HepG2 (cell line): ENCODE data around the gene EEIG1. TPM values are rescaled to one million over a fixed set of nuclear protein-coding genes. Genes with fewer than 3 reads are reported as not detected.

ENCODE experiments used
- AGO2 ChIP-seq: fragments of 200-400 bp; formaldehyde crosslinking; optimal IDR thresholded peaks from 2 replicates; pipeline ENCODE3; 2017; ENCODE audit warnings: mild to moderate bottlenecking, low read depth, low read length, moderate library complexity
- CREB1 ChIP-seq, 2 experiments: fragments of 450-650 bp in 1 of 2; IDR thresholded peaks; 2 replicates each; pipeline ENCODE4 v1.6.1; 2016 to 2017; ENCODE audit warnings: control low read depth in 1 of 2, mild to moderate bottlenecking in 1 of 2, missing compliant biosample characterization in 1 of 2, missing genetic modification characterization in 1 of 2
- EP300 ChIP-seq, 3 experiments: sonication (generic) in 1 of 3; formaldehyde crosslinking in 1 of 3; IDR thresholded peaks; 2 replicates each; pipeline versions ENCODE4 v1.5.1 to v1.6.1; 2011 to 2020; ENCODE audit warnings: low read depth in 2 of 3, low read length in 2 of 3, borderline replicate concordance in 1 of 3, improper control_type of control experiment in 1 of 3, mild to moderate bottlenecking in 1 of 3, missing genetic modification reagents in 1 of 3, moderate library complexity in 1 of 3
- LCORL ChIP-seq, 2 experiments: fragments of 450-650 bp in 1 of 2; sonication (generic) in 1 of 2; formaldehyde crosslinking in 1 of 2; IDR thresholded peaks; 2 replicates each; pipeline versions ENCODE4 v1.5.0 to v1.6.1; 2017 to 2020; ENCODE audit warnings: antibody characterized with exemption in 1 of 2, missing genetic modification reagents in 1 of 2
- MIXL1 ChIP-seq: IDR thresholded peaks from 2 replicates; pipeline ENCODE4 v1.6.1; 2016
- NR2F1 ChIP-seq, 2 experiments: fragments of 450-650 bp in 1 of 2; formaldehyde crosslinking in 1 of 2; IDR thresholded peaks; 2 replicates each; pipeline versions ENCODE4 v1.5.0 to v1.6.1; 2016 to 2020; ENCODE audit warnings: mild to moderate bottlenecking in 1 of 2, missing compliant biosample characterization in 1 of 2, missing genetic modification reagents in 1 of 2, moderate library complexity in 1 of 2
- RAD51 ChIP-seq: fragments of 450-650 bp; IDR thresholded peaks from 2 replicates; pipeline ENCODE4 v1.6.1; 2016; ENCODE audit warnings: borderline replicate concordance
- RCOR2 ChIP-seq: IDR thresholded peaks from 2 replicates; pipeline ENCODE4 v1.6.1; 2016; ENCODE audit warnings: missing biosample characterization, missing genetic modification reagents
- RXRB ChIP-seq: IDR thresholded peaks from 2 replicates; pipeline ENCODE4 v1.6.1; 2016; ENCODE audit warnings: borderline replicate concordance, missing genetic modification reagents, missing compliant biosample characterization
- SMAD9 ChIP-seq: sonication (generic); formaldehyde crosslinking; IDR thresholded peaks from 2 replicates; pipeline ENCODE4 v1.5.1; 2020; ENCODE audit warnings: mild to moderate bottlenecking, missing genetic modification reagents
- TAF1 ChIP-seq: sonication (generic); formaldehyde crosslinking; IDR thresholded peaks from 2 replicates; pipeline ENCODE4 v1.4.0; 2020; ENCODE audit warnings: missing genetic modification reagents
- TBX3 ChIP-seq: fragments of 450-650 bp; IDR thresholded peaks from 2 replicates; pipeline ENCODE4 v1.6.1; 2017; ENCODE audit warnings: antibody characterized with exemption, mild to moderate bottlenecking, inconsistent platforms, borderline replicate concordance
- THRA ChIP-seq: sonication (generic); formaldehyde crosslinking; IDR thresholded peaks from 2 replicates; pipeline ENCODE4 v1.4.0; 2020; ENCODE audit warnings: missing genetic modification reagents, borderline replicate concordance
- ZFP62 ChIP-seq: sonication (generic); formaldehyde crosslinking; IDR thresholded peaks from 2 replicates; pipeline ENCODE4 v1.4.0; 2020; ENCODE audit warnings: missing genetic modification reagents
- ZFX ChIP-seq: sonication (generic); formaldehyde crosslinking; IDR thresholded peaks from 2 replicates; pipeline ENCODE4 v1.4.0; 2020; ENCODE audit warnings: mild to moderate bottlenecking, low read depth, missing genetic modification reagents, moderate library complexity
- ZNF143 ChIP-seq: sonication (generic); formaldehyde crosslinking; IDR thresholded peaks from 2 replicates; pipeline ENCODE4 v1.4.0; 2020; ENCODE audit warnings: missing genetic modification reagents
- ZNF543 ChIP-seq: sonication (generic); formaldehyde crosslinking; IDR thresholded peaks from 2 replicates; pipeline ENCODE4 v1.4.0; 2020; ENCODE audit warnings: mild to moderate bottlenecking, missing genetic modification reagents
- ZNF614 ChIP-seq: IDR thresholded peaks from 2 replicates; pipeline ENCODE4 v1.6.1; 2018; ENCODE audit warnings: missing biosample characterization, missing genetic modification reagents, inconsistent platforms, borderline replicate concordance
- polyA plus RNA-seq, 8 experiments: library from polyadenylated mRNA; depleted of rRNA in 3 of 8; stranded (reverse) in 7 of 8; unstranded in 1 of 8; fragments of >200 nt; fragmentation: Illumina TruSeq in 4 of 8; extraction: Trizol in 4 of 8; gene quantifications; 2 replicates each; pipeline versions ENCODE4 v1.2.1 to v1.2.3, GENCODE V29; 2011 to 2016; ENCODE audit warnings: low read depth in 4 of 8, missing spikeins in 1 of 8, mixed read lengths in 1 of 8; ENCODE audit not compliant: insufficient read depth in 1 of 8
- total RNA-seq, 5 experiments: library from RNA; depleted of rRNA; stranded (reverse); fragments of >200 nt; fragmentation: Illumina TruSeq; extraction: Trizol; gene quantifications; 2 replicates each; pipeline ENCODE4 v1.2.3, GENCODE V29; 2016; ENCODE audit warnings: low read depth in 1 of 5
- TF ChIP-seq, protein P1 (sequence below): sonication (generic); formaldehyde crosslinking; conservative IDR thresholded peaks from 2 replicates; pipeline ENCODE4 v1.4.0; 2020; ENCODE audit warnings: mild to moderate bottlenecking, missing genetic modification reagents, moderate library complexity
- TF ChIP-seq, protein P2 (sequence below): sonication (generic); formaldehyde crosslinking; conservative IDR thresholded peaks from 2 replicates; pipeline ENCODE4 v1.4.0; 2020; ENCODE audit warnings: missing genetic modification reagents
- TF ChIP-seq, protein P3 (sequence below): sonication (generic); formaldehyde crosslinking; IDR thresholded peaks from 2 replicates; pipeline ENCODE4 v1.8.0; 2022; ENCODE audit warnings: missing genetic modification reagents, mild to moderate bottlenecking, borderline replicate concordance

EEIG1 gene
- total and polyA plus RNA-seq, 2 of the 13 experiments (the other 11 are each of a cell fraction or from before 2014, with no cell fraction given) = 16.6 to 25.2 TPM

GRCh38 chr9:127955294-127956015 lies 25.3 kb downstream of the EEIG1 start (continued):
- TF ChIP-seq, protein P1, sequence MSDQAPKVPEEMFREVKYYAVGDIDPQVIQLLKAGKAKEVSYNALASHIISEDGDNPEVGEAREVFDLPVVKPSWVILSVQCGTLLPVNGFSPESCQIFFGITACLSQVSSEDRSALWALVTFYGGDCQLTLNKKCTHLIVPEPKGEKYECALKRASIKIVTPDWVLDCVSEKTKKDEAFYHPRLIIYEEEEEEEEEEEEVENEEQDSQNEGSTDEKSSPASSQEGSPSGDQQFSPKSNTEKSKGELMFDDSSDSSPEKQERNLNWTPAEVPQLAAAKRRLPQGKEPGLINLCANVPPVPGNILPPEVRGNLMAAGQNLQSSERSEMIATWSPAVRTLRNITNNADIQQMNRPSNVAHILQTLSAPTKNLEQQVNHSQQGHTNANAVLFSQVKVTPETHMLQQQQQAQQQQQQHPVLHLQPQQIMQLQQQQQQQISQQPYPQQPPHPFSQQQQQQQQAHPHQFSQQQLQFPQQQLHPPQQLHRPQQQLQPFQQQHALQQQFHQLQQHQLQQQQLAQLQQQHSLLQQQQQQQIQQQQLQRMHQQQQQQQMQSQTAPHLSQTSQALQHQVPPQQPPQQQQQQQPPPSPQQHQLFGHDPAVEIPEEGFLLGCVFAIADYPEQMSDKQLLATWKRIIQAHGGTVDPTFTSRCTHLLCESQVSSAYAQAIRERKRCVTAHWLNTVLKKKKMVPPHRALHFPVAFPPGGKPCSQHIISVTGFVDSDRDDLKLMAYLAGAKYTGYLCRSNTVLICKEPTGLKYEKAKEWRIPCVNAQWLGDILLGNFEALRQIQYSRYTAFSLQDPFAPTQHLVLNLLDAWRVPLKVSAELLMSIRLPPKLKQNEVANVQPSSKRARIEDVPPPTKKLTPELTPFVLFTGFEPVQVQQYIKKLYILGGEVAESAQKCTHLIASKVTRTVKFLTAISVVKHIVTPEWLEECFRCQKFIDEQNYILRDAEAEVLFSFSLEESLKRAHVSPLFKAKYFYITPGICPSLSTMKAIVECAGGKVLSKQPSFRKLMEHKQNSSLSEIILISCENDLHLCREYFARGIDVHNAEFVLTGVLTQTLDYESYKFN = peak; percentile 65
- TF ChIP-seq EP300 (IDR thresholded peaks at IDR 0.05; ENCODE audit: low read depth in 2 of 2, low read length in 2 of 2) (peak in 1 of 2 experiments; percentile 63; a peak in 2 of 4 replicates), EP300 (CRISPR knock-in tag; IDR thresholded peaks at IDR 0.05; ENCODE audit: borderline replicate concordance) (peak; percentile 43; the same call in 1 of the 2 replicates), MIXL1 (peak; percentile 63; the same call in 1 of the 2 replicates), RAD51 (no peak), ZFX (CRISPR knock-in tag) (peak; percentile 62; the same call in 1 of the 2 replicates), RCOR2 (CRISPR knock-in tag) (0 out of 2 replicates have a peak, but pooled peaks have one; percentile 47), RXRB (CRISPR knock-in tag) (peak; percentile 83), ZNF614 (peak; percentile 67; the same call in 1 of the 2 replicates), ZNF543 (CRISPR knock-in tag) (0 out of 2 replicates have a peak, but pooled peaks have one; percentile 35), NR2F1 (CRISPR knock-in tag; IDR thresholded peaks at IDR 0.05) (peak; percentile 34 to 55), ZNF143 (0 out of 2 replicates have a peak, but pooled peaks have one; percentile 7), THRA (0 out of 2 replicates have a peak, but pooled peaks have one; percentile 48), CREB1 (IDR thresholded peaks at IDR 0.05) (peak; percentile 47), CREB1 (CRISPR knock-in tag; IDR thresholded peaks at IDR 0.05) (no peak), ZFP62 (CRISPR knock-in tag) (no peak), TBX3 (peak; percentile 67; the same call in 1 of the 2 replicates), LCORL (IDR thresholded peaks at IDR 0.05) (no peak), LCORL (CRISPR knock-in tag; IDR thresholded peaks at IDR 0.05) (peak; percentile 71), AGO2 (no peak), SMAD9 (CRISPR knock-in tag) (no peak), TAF1 (CRISPR knock-in tag) (no peak)
- TF ChIP-seq, protein P2, sequence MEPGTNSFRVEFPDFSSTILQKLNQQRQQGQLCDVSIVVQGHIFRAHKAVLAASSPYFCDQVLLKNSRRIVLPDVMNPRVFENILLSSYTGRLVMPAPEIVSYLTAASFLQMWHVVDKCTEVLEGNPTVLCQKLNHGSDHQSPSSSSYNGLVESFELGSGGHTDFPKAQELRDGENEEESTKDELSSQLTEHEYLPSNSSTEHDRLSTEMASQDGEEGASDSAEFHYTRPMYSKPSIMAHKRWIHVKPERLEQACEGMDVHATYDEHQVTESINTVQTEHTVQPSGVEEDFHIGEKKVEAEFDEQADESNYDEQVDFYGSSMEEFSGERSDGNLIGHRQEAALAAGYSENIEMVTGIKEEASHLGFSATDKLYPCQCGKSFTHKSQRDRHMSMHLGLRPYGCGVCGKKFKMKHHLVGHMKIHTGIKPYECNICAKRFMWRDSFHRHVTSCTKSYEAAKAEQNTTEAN = 0 out of 2 replicates have a peak, but pooled peaks have one; percentile 19
- TF ChIP-seq, protein P3, sequence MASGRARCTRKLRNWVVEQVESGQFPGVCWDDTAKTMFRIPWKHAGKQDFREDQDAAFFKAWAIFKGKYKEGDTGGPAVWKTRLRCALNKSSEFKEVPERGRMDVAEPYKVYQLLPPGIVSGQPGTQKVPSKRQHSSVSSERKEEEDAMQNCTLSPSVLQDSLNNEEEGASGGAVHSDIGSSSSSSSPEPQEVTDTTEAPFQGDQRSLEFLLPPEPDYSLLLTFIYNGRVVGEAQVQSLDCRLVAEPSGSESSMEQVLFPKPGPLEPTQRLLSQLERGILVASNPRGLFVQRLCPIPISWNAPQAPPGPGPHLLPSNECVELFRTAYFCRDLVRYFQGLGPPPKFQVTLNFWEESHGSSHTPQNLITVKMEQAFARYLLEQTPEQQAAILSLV (CRISPR knock-in tag) = 0 out of 2 replicates have a peak, but pooled peaks have one; percentile 38
